Measurements from ENCODE around the gene COG1. TPM values are rescaled to one million over a fixed set of nuclear protein-coding genes. Genes with fewer than 3 reads are reported as not detected.

Gene COG1
- total RNA-seq, 4 donors from 2014 or later: 54.2 to 126 (median 69.1) TPM

DNA sequence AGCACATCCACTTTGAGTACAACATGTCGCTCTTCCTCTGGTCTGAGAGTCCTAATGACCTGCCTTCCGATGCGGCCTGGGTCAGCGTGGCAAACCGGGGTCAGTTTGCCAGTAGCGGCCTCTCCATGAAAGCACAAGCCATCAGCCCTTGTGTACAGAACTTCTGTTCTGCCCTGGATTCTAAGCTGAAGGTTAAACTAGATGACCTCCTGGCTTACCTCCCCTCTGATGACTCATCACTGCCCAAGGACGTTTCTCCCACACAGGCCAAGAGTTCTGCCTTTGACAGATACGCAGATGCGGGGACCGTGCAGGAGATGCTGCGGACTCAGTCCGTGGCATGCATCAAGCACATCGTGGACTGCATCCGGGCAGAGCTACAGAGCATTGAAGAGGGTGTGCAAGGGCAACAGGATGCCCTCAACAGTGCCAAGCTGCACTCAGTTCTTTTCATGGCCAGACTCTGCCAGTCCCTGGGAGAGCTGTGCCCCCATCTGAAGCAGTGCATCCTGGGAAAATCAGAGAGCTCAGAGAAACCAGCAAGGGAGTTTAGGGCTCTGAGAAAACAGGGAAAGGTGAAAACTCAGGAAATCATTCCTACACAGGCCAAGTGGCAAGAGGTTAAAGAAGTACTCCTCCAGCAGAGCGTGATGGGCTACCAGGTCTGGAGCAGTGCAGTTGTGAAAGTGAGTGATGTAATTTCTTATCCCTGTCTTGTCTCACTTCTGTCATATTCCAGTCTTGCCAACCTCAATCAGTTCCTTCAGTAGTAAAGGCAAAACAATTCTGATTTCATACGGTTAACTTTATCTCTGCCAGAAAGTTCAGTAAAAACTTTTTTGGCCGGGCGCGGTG is 8.6 kb downstream of the COG1 start:
- in situ Hi-C loops (cut with MboI; ENCODE audit: low pct_ligation_motif_present in 1 of 4, low pct_unique_long_range_greater_than_20kb in 1 of 4, low sequenced_read_pairs in 3 of 4): no loop called here
- H3K36me3 ChIP-seq: peaks cover 0 to 71% (median 34%) of the 10 kb centered on the region in 4 donors
- H3K27ac ChIP-seq: no peak overlapping the region

DNA sequence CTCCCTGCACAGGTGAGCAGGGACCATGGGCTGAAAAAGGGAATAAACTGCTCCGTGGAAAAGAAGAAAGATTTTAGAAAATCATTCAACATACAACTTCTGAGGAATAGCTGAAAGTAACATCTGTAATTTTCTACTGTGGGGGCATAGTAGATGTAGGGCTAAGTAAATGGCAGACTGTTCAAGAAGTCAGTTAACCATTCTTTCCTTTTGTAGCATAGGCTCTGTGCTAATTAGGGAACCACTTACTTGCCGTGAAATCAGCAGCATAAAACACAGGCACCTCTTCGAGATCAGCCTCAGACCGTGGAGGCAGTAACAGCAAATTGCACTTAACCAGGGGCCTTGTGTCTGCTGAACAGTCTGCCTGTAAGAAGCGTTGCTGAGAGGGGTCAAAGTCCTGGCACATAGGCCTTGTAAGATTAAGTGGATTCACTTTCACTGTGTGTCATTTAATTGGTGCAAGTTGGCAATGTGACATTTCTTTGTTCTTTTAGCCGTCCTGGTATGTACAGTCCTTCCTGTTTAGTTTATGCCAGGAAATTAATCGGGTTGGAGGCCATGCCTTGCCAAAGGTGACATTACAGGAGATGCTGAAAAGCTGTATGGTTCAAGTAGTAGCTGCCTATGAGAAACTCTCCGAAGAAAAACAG is 10.4 kb downstream of the COG1 start:
- Histone ChIP-seq H3K4me1 (peaks cover 6 to 20% (median 17%) of the 10 kb centered on the region in 4 donors), H3K9me3 (no peaks in the 10 kb centered on the region), H3K27me3 (no peaks in the 10 kb centered on the region), H3K36me3 (peaks cover 0 to 68% (median 33%) of the 10 kb centered on the region in 4 donors), H3K27ac (peak overlapping the region; percentile 69 to 78 (median 74)), H3K4me3 (no peak overlapping the region)
- intact Hi-C loops (cut with DNase I; ENCODE audit: low total_unique reads): no loop called here
- in situ Hi-C loops (cut with MboI; ENCODE audit: low pct_ligation_motif_present in 1 of 4, low pct_unique_long_range_greater_than_20kb in 1 of 4, low sequenced_read_pairs in 3 of 4): no loop called here
- peak; percentile 32 to 73 (median 64) for TF ChIP-seq POLR2AphosphoS5 (IDR thresholded peaks at IDR 0.05)
- TF ChIP-seq POLR2A (IDR thresholded peaks at IDR 0.05): no peak
- TF ChIP-seq CTCF (IDR thresholded peaks at IDR 0.05): no peak
- TF ChIP-seq EP300 (IDR thresholded peaks at IDR 0.05; ENCODE audit: low read depth): no peak
- 21 to 34% methylated on average over 7 to 8 of the region's 8 CpGs for WGBS, 2 donors (ENCODE audit: low coverage in 1 of 2)
- peak; percentile 76 for DNase-seq

More for the DNA sequence above, 8.6 kb downstream of the COG1 start:
- intact Hi-C loops (cut with DNase I; ENCODE audit: low total_unique reads): no loop called here
- H3K4me1 ChIP-seq: peaks cover 6 to 22% (median 18%) of the 10 kb centered on the region in 4 donors
- no peak for DNase-seq
- TF ChIP-seq CTCF (IDR thresholded peaks at IDR 0.05) (no peak), POLR2A (IDR thresholded peaks at IDR 0.05) (no peak), POLR2AphosphoS5 (IDR thresholded peaks at IDR 0.05) (no peak), EP300 (IDR thresholded peaks at IDR 0.05; ENCODE audit: low read depth) (no peak)
- no peak overlapping the region for H3K4me3 ChIP-seq
- H3K27me3 ChIP-seq: no peaks in the 10 kb centered on the region
- no peaks in the 10 kb centered on the region for H3K9me3 ChIP-seq
- WGBS, 2 donors (ENCODE audit: low coverage in 1 of 2): 88 to 92% methylated on average over 5 to 19 of the region's 19 CpGs

- intact Hi-C loops (cut with DNase I; ENCODE audit: low total_unique reads) (no loop called here), in situ Hi-C loops (cut with MboI; ENCODE audit: low pct_ligation_motif_present in 1 of 4, low pct_unique_long_range_greater_than_20kb in 1 of 4, low sequenced_read_pairs in 3 of 4) (no loop called here)
- no peak for DNase-seq
- Histone ChIP-seq H3K27me3 (no peaks in the 10 kb centered on the region), H3K4me3 (no peak overlapping the region), H3K36me3 (peaks cover 0 to 68% (median 33%) of the 10 kb centered on the region in 4 donors), H3K4me1 (peaks cover 6 to 20% (median 17%) of the 10 kb centered on the region in 4 donors), H3K27ac (peak overlapping the region; percentile 69 to 78 (median 74)), H3K9me3 (no peaks in the 10 kb centered on the region)
- WGBS, 2 donors (ENCODE audit: low coverage in 1 of 2): 50% methylated on average over 10 of the region's 10 CpGs; no CpG with 5 or more reads in 1 of the 2 donors
- TF ChIP-seq POLR2AphosphoS5 (IDR thresholded peaks at IDR 0.05) (no peak), POLR2A (IDR thresholded peaks at IDR 0.05) (no peak), CTCF (IDR thresholded peaks at IDR 0.05) (no peak), EP300 (IDR thresholded peaks at IDR 0.05; ENCODE audit: low read depth) (no peak)
Observed at GRCh38 chr17:73203788-73204479, 11.1 kb downstream of the COG1 start.

Measured in transverse colon (tissue), 4 donors.